ENCODE results near the gene IRAK2.
A peak's percentile ranks its signal among the peaks of the same experiment; 100 is the strongest.
"Not testable (repeated sequence)": the region's sequence is repeated elsewhere in the genome, so short reads cannot be mapped to it uniquely, and the experiment has no call there.

Gene IRAK2

GRCh38 chr3:10164546-10165393, at the start of gene IRAK2:
IRAK2 (plus strand) TSS chr3:10164919; CDS start chr3:10164955, 36 bp downstream.
- Histone ChIP-seq H3K4me3 (ENCODE audit: low read length in 2 of 2) (peak within 1 kb of the TSS; percentile 80 to 92), H3K9ac (ENCODE audit: low read depth in 1 of 2, low read length in 2 of 2) (peak within 1 kb of the TSS; percentile 77 to 89), H3K36me3 (ENCODE audit: control insufficient read depth in 2 of 2, insufficient read depth in 2 of 2, low read length in 2 of 2) (no peaks in the 10 kb centered on the region), H3K4me1 (ENCODE audit: control insufficient read depth in 2 of 2, insufficient read depth in 2 of 2, low read length in 2 of 2) (no peaks in the 10 kb centered on the region), H3K9me3 (ENCODE audit: control insufficient read depth in 2 of 2, low read length in 2 of 2) (no peaks in the 10 kb centered on the region), H3K27me3 (ENCODE audit: control insufficient read depth in 2 of 2, insufficient read depth in 2 of 2, low read length in 2 of 2) (no peaks in the 10 kb centered on the region), H3K27ac (ENCODE audit: low read depth in 2 of 2, low read length in 2 of 2) (peak within 1 kb of the TSS; percentile 42 to 52)

GRCh38 chr3:10115326-10116137, 49.2 kb upstream of the IRAK2 start, which contains the start of gene BRK1:
BRK1 (plus strand) TSS chr3:10115675; CDS start chr3:10115702, 27 bp downstream.
- Histone ChIP-seq H3K4me1 (ENCODE audit: control insufficient read depth in 2 of 2, insufficient read depth in 2 of 2, low read length in 2 of 2) (peaks cover 6 to 10% of the 10 kb centered on the region in 2 donors), H3K36me3 (ENCODE audit: control insufficient read depth in 2 of 2, insufficient read depth in 2 of 2, low read length in 2 of 2) (no peaks in the 10 kb centered on the region), H3K9me3 (ENCODE audit: control insufficient read depth in 2 of 2, low read length in 2 of 2) (no peaks in the 10 kb centered on the region), H3K4me3 (ENCODE audit: low read length in 2 of 2) (peak within 1 kb of the TSS; percentile 85 to 100), H3K9ac (ENCODE audit: low read depth in 1 of 2, low read length in 2 of 2) (peak within 1 kb of the TSS; percentile 76 to 87), H3K27ac (ENCODE audit: low read depth in 2 of 2, low read length in 2 of 2) (peak within 1 kb of the TSS; percentile 56 to 64), H3K27me3 (ENCODE audit: control insufficient read depth in 2 of 2, insufficient read depth in 2 of 2, low read length in 2 of 2) (no peaks in the 10 kb centered on the region)

GRCh38 chr3:10116138-10116460, 48.6 kb upstream of the IRAK2 start:
- peak overlapping the region; percentile 85 to 100 for H3K4me3 ChIP-seq (ENCODE audit: low read length in 2 of 2)
- peaks cover 0 to 3% of the 10 kb centered on the region in 2 donors for H3K36me3 ChIP-seq (ENCODE audit: control insufficient read depth in 2 of 2, insufficient read depth in 2 of 2, low read length in 2 of 2)
- H3K4me1 ChIP-seq (ENCODE audit: control insufficient read depth in 2 of 2, insufficient read depth in 2 of 2, low read length in 2 of 2), result peaks cover 6 to 10% of the 10 kb centered on the region in 2 donors
- H3K9me3 ChIP-seq (ENCODE audit: control insufficient read depth in 2 of 2, low read length in 2 of 2), result no peaks in the 10 kb centered on the region
- no peaks in the 10 kb centered on the region for H3K27me3 ChIP-seq (ENCODE audit: control insufficient read depth in 2 of 2, insufficient read depth in 2 of 2, low read length in 2 of 2)
- peak overlapping the region; percentile 56 to 64 for H3K27ac ChIP-seq (ENCODE audit: low read depth in 2 of 2, low read length in 2 of 2)
- peak overlapping the region; percentile 76 to 87 for H3K9ac ChIP-seq (ENCODE audit: low read depth in 1 of 2, low read length in 2 of 2)

GRCh38 chr3:10116928-10117327, 47.8 kb upstream of the IRAK2 start:
- Histone ChIP-seq H3K27me3 (ENCODE audit: control insufficient read depth in 2 of 2, insufficient read depth in 2 of 2, low read length in 2 of 2) (no peaks in the 10 kb centered on the region), H3K4me1 (ENCODE audit: control insufficient read depth in 2 of 2, insufficient read depth in 2 of 2, low read length in 2 of 2) (peaks cover 6 to 10% of the 10 kb centered on the region in 2 donors), H3K36me3 (ENCODE audit: control insufficient read depth in 2 of 2, insufficient read depth in 2 of 2, low read length in 2 of 2) (peaks cover 3 to 6% of the 10 kb centered on the region in 2 donors), H3K9me3 (ENCODE audit: control insufficient read depth in 2 of 2, low read length in 2 of 2) (no peaks in the 10 kb centered on the region), H3K9ac (ENCODE audit: low read depth in 1 of 2, low read length in 2 of 2) (no peak overlapping the region), H3K4me3 (ENCODE audit: low read length in 2 of 2) (peak overlapping the region in 1 of 2 donors; percentile 100), H3K27ac (ENCODE audit: low read depth in 2 of 2, low read length in 2 of 2) (no peak overlapping the region)

GRCh38 chr3:10119376-10119775, 45.3 kb upstream of the IRAK2 start:
- Histone ChIP-seq H3K4me3 (ENCODE audit: low read length in 2 of 2) (no peak overlapping the region), H3K36me3 (ENCODE audit: control insufficient read depth in 2 of 2, insufficient read depth in 2 of 2, low read length in 2 of 2) (peaks cover 3 to 6% of the 10 kb centered on the region in 2 donors), H3K9me3 (ENCODE audit: control insufficient read depth in 2 of 2, low read length in 2 of 2) (no peaks in the 10 kb centered on the region), H3K27ac (ENCODE audit: low read depth in 2 of 2, low read length in 2 of 2) (no peak overlapping the region), H3K4me1 (ENCODE audit: control insufficient read depth in 2 of 2, insufficient read depth in 2 of 2, low read length in 2 of 2) (peaks cover 6 to 10% of the 10 kb centered on the region in 2 donors), H3K9ac (ENCODE audit: low read depth in 1 of 2, low read length in 2 of 2) (no peak overlapping the region), H3K27me3 (ENCODE audit: control insufficient read depth in 2 of 2, insufficient read depth in 2 of 2, low read length in 2 of 2) (no peaks in the 10 kb centered on the region)

GRCh38 chr3:10121064-10121463, 43.7 kb upstream of the IRAK2 start:
- Histone ChIP-seq H3K9ac (ENCODE audit: low read depth in 1 of 2, low read length in 2 of 2) (no peak overlapping the region), H3K4me3 (ENCODE audit: low read length in 2 of 2) (no peak overlapping the region), H3K27me3 (ENCODE audit: control insufficient read depth in 2 of 2, insufficient read depth in 2 of 2, low read length in 2 of 2) (no peaks in the 10 kb centered on the region), H3K9me3 (ENCODE audit: control insufficient read depth in 2 of 2, low read length in 2 of 2) (no peaks in the 10 kb centered on the region), H3K27ac (ENCODE audit: low read depth in 2 of 2, low read length in 2 of 2) (no peak overlapping the region), H3K36me3 (ENCODE audit: control insufficient read depth in 2 of 2, insufficient read depth in 2 of 2, low read length in 2 of 2) (peaks cover 5 to 14% of the 10 kb centered on the region in 2 donors), H3K4me1 (ENCODE audit: control insufficient read depth in 2 of 2, insufficient read depth in 2 of 2, low read length in 2 of 2) (peaks cover 6 to 9% of the 10 kb centered on the region in 2 donors)

- no peak overlapping the region for H3K9ac ChIP-seq (ENCODE audit: low read depth in 1 of 2, low read length in 2 of 2)
- H3K27ac ChIP-seq (ENCODE audit: low read depth in 2 of 2, low read length in 2 of 2), result no peak overlapping the region
- H3K4me1 ChIP-seq (ENCODE audit: control insufficient read depth in 2 of 2, insufficient read depth in 2 of 2, low read length in 2 of 2), result no peaks in the 10 kb centered on the region
- H3K36me3 ChIP-seq (ENCODE audit: control insufficient read depth in 2 of 2, insufficient read depth in 2 of 2, low read length in 2 of 2), result peaks cover 19 to 25% of the 10 kb centered on the region in 2 donors
- no peaks in the 10 kb centered on the region for H3K27me3 ChIP-seq (ENCODE audit: control insufficient read depth in 2 of 2, insufficient read depth in 2 of 2, low read length in 2 of 2)
- H3K4me3 ChIP-seq (ENCODE audit: low read length in 2 of 2), result no peak overlapping the region
- no peaks in the 10 kb centered on the region for H3K9me3 ChIP-seq (ENCODE audit: control insufficient read depth in 2 of 2, low read length in 2 of 2)
Measured at GRCh38 chr3:10122724-10123123, 42.0 kb upstream of the IRAK2 start.

GRCh38 chr3:10135872-10136271, 28.8 kb upstream of the IRAK2 start:
- not testable (repeated sequence) for H3K27ac ChIP-seq (ENCODE audit: low read depth in 2 of 2, low read length in 2 of 2); H3K9me3 ChIP-seq (ENCODE audit: control insufficient read depth in 2 of 2, low read length in 2 of 2); H3K27me3 ChIP-seq (ENCODE audit: control insufficient read depth in 2 of 2, insufficient read depth in 2 of 2, low read length in 2 of 2); H3K9ac ChIP-seq (ENCODE audit: low read depth in 1 of 2, low read length in 2 of 2); H3K4me1 ChIP-seq (ENCODE audit: control insufficient read depth in 2 of 2, insufficient read depth in 2 of 2, low read length in 2 of 2); H3K36me3 ChIP-seq (ENCODE audit: control insufficient read depth in 2 of 2, insufficient read depth in 2 of 2, low read length in 2 of 2); H3K4me3 ChIP-seq (ENCODE audit: low read length in 2 of 2)

GRCh38 chr3:10136426-10137005, 28.2 kb upstream of the IRAK2 start:
- no peaks in the 10 kb centered on the region for H3K4me1 ChIP-seq (ENCODE audit: control insufficient read depth in 2 of 2, insufficient read depth in 2 of 2, low read length in 2 of 2)
- H3K9me3 ChIP-seq (ENCODE audit: control insufficient read depth in 2 of 2, low read length in 2 of 2), result no peaks in the 10 kb centered on the region
- H3K27ac ChIP-seq (ENCODE audit: low read depth in 2 of 2, low read length in 2 of 2), result no peak overlapping the region
- H3K4me3 ChIP-seq (ENCODE audit: low read length in 2 of 2), result no peak overlapping the region
- H3K9ac ChIP-seq (ENCODE audit: low read depth in 1 of 2, low read length in 2 of 2), result no peak overlapping the region
- H3K36me3 ChIP-seq (ENCODE audit: control insufficient read depth in 2 of 2, insufficient read depth in 2 of 2, low read length in 2 of 2), result no peaks in the 10 kb centered on the region
- no peaks in the 10 kb centered on the region for H3K27me3 ChIP-seq (ENCODE audit: control insufficient read depth in 2 of 2, insufficient read depth in 2 of 2, low read length in 2 of 2)

- no peaks in the 10 kb centered on the region for H3K9me3 ChIP-seq (ENCODE audit: control insufficient read depth in 2 of 2, low read length in 2 of 2)
- no peak overlapping the region for H3K4me3 ChIP-seq (ENCODE audit: low read length in 2 of 2)
- no peaks in the 10 kb centered on the region for H3K27me3 ChIP-seq (ENCODE audit: control insufficient read depth in 2 of 2, insufficient read depth in 2 of 2, low read length in 2 of 2)
- no peak overlapping the region for H3K9ac ChIP-seq (ENCODE audit: low read depth in 1 of 2, low read length in 2 of 2)
- no peaks in the 10 kb centered on the region for H3K36me3 ChIP-seq (ENCODE audit: control insufficient read depth in 2 of 2, insufficient read depth in 2 of 2, low read length in 2 of 2)
- no peak overlapping the region for H3K27ac ChIP-seq (ENCODE audit: low read depth in 2 of 2, low read length in 2 of 2)
- no peaks in the 10 kb centered on the region for H3K4me1 ChIP-seq (ENCODE audit: control insufficient read depth in 2 of 2, insufficient read depth in 2 of 2, low read length in 2 of 2)
Measured at GRCh38 chr3:10137178-10137577, 27.5 kb upstream of the IRAK2 start.
